GM23248 (cell line): ENCODE measurements around the gene TMUB1. TPM values are rescaled to one million over a fixed set of nuclear protein-coding genes. Genes with fewer than 3 reads are reported as not detected.

ENCODE experiments used
- DNase-seq: peaks from one replicate; pipeline ENCODE4 v3.0.0-alpha.2; 2015
- H2AFZ ChIP-seq: fragments of 200-600 bp; sonication (generic); 2 replicates; pipeline ENCODE4 v1.6.1; 2016; ENCODE audit warnings: antibody characterized with exemption
- H3F3A ChIP-seq: fragments of 200-600 bp; sonication (generic); 2 replicates; pipeline ENCODE4 v1.6.1; 2016; ENCODE audit warnings: mild to moderate bottlenecking, antibody characterized with exemption, mixed run types; ENCODE audit not compliant: insufficient read depth
- H3K27ac ChIP-seq: fragments of 200-600 bp; sonication (generic); 2 replicates; pipeline ENCODE4 v1.5.1; 2016; ENCODE audit warnings: mild to moderate bottlenecking
- H3K27me3 ChIP-seq: fragments of 200-600 bp; sonication (generic); replicated peaks from 2 replicates; pipeline ENCODE4 v1.6.1; 2016; ENCODE audit warnings: mild to moderate bottlenecking; ENCODE audit not compliant: insufficient read depth
- H3K36me3 ChIP-seq: fragments of 200-600 bp; sonication (generic); 2 replicates; pipeline ENCODE4 v1.6.1; 2016; ENCODE audit warnings: low read depth, mild to moderate bottlenecking
- H3K4me1 ChIP-seq: fragments of 200-600 bp; sonication (generic); 2 replicates; pipeline ENCODE4 v1.6.1; 2016; ENCODE audit warnings: mild to moderate bottlenecking; ENCODE audit not compliant: insufficient read depth
- H3K4me2 ChIP-seq: fragments of 200-600 bp; sonication (generic); one replicate; pipeline ENCODE4 v1.6.1; 2016; ENCODE audit warnings: mild to moderate bottlenecking; ENCODE audit not compliant: unreplicated experiment
- H3K4me3 ChIP-seq: fragments of 200-600 bp; sonication (generic); 2 replicates; pipeline ENCODE4 v1.5.1; 2016; ENCODE audit warnings: mild to moderate bottlenecking
- H3K79me2 ChIP-seq: fragments of 200-600 bp; sonication (generic); 2 replicates; pipeline ENCODE4 v1.6.1; 2016; ENCODE audit warnings: mild to moderate bottlenecking; ENCODE audit not compliant: insufficient read depth
- H3K9ac ChIP-seq: fragments of 200-600 bp; sonication (generic); 2 replicates; pipeline ENCODE4 v1.6.1; 2016; ENCODE audit warnings: mild to moderate bottlenecking
- H3K9me2 ChIP-seq: fragments of 200-600 bp; sonication (generic); 2 replicates; pipeline ENCODE4 v1.6.1; 2016; ENCODE audit warnings: mixed run types, mild to moderate bottlenecking, moderate library complexity; ENCODE audit not compliant: insufficient read depth
- H3K9me3 ChIP-seq: fragments of 200-600 bp; sonication (generic); one replicate; pipeline ENCODE4 v1.6.1; 2017; ENCODE audit warnings: low read depth
- H4K20me1 ChIP-seq: fragments of 200-600 bp; sonication (generic); 2 replicates; pipeline ENCODE4 v1.6.0; 2016; ENCODE audit not compliant: insufficient read depth
- EZH2 ChIP-seq: fragments of 200-600 bp; sonication (generic); IDR thresholded peaks from 2 replicates; pipeline ENCODE4 v1.6.1; 2018; ENCODE audit warnings: antibody characterized with exemption, mild to moderate bottlenecking; ENCODE audit not compliant: insufficient read depth, poor library complexity, severe bottlenecking
- EZH2phosphoT487 ChIP-seq: fragments of 200-600 bp; sonication (generic); IDR thresholded peaks from 2 replicates; pipeline ENCODE4 v1.6.1; 2018; ENCODE audit warnings: antibody characterized with exemption, moderate library complexity, mild to moderate bottlenecking, low read depth; ENCODE audit not compliant: insufficient read depth
- WGBS, 2 experiments: methylation state at CpG; one replicate each; pipeline ENCODE4 v1.1.6; 2015 to 2017; ENCODE audit warnings: low lambda C conversion rate in 2 of 2, low coverage in 1 of 2; ENCODE audit errors: missing lambda C conversion rate in 2 of 2; 5-methylcytosine and 5-hydroxymethylcytosine counted together
- in situ Hi-C: fragments of 300-500 bp; cut with MboI; formaldehyde crosslinking; loops from 2 replicates; pipeline ENCODE4 v1.15.0; 2020
- polyA plus RNA-seq: library from polyadenylated mRNA; unstranded; fragments of >200 nt; fragmentation: Nextera tagmentation; extraction: Ambion mirVana; gene quantifications from 2 replicates; pipeline ENCODE4 v1.2.1, GENCODE V29; 2016
- total RNA-seq: library from RNA; depleted of rRNA; stranded (reverse); fragments of >200 nt; shearing (Covaris generic); gene quantifications from 2 replicates; pipeline ENCODE4 v1.2.3, GENCODE V29; 2014

The TMUB1 gene
- total and polyA plus RNA-seq, 2 experiments from 2014 or later = 19.9 to 33.6 TPM

DNA sequence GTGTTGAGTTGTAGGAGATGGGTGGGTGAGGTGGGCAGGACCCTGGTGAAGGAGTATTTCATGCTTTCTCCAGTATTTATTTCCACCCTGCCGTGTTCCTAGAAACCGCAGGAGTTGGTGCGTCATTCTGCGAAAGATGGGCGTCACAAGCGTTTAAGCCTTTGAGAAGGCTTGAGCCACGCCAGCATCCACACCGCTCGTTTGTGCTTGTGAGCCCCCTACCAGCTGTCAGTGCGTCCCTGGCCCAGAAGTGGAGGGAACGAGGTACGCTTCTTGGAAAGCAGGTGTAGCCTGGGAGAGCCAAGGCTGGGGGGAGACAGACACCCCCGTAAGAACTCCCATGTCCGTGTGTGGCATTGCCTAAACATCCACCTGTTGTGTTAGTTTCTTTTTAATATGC is 8.7 kb upstream of the TMUB1 start:
- Histone ChIP-seq H4K20me1 (peaks cover 8% of the 10 kb centered on the region), H3F3A (peaks cover 40% of the 10 kb centered on the region), H3K27me3 (no peaks in the 10 kb centered on the region), H3K4me1 (peaks cover 23% of the 10 kb centered on the region), H3K79me2 (peaks cover 99% of the 10 kb centered on the region), H3K4me3 (no peak overlapping the region), H3K36me3 (no peaks in the 10 kb centered on the region), H3K9me3 (no peaks in the 10 kb centered on the region), H2AFZ (no peak overlapping the region), H3K9me2 (no peaks in the 10 kb centered on the region), H3K27ac (no peak overlapping the region), H3K4me2 (no peak overlapping the region), H3K9ac (no peak overlapping the region)
- no peak for DNase-seq
- TF ChIP-seq EZH2phosphoT487 (no peak), EZH2 (no peak)
- 94 to 95% methylated on average over 14 of the region's 14 CpGs for WGBS, 2 experiments
- in situ Hi-C loops = no loop called here

DNA sequence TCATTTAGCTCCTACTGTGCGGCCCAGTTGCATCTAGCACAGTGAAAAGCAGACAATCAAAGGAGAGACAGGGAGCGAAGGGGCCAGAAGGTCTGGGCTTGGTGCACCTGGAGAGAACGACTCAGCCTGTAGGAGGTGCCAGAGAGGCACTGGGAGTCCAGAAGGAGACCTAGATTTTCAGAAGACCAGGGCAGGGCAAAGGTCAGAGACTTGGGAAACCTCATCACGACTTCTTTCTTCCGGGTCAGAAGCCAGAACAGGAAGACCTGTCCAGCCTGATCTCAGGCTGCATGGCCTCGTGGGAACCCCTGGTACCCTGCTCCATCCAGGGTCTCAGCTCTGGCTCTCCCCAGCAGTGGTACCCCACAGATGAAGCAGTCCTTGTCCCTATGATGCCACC is 8.1 kb upstream of the TMUB1 start:
- Histone ChIP-seq H3K4me3 (no peak overlapping the region), H3K9ac (no peak overlapping the region)
- 57 to 61% methylated on average over 6 of the region's 6 CpGs for WGBS, 2 experiments

DNA sequence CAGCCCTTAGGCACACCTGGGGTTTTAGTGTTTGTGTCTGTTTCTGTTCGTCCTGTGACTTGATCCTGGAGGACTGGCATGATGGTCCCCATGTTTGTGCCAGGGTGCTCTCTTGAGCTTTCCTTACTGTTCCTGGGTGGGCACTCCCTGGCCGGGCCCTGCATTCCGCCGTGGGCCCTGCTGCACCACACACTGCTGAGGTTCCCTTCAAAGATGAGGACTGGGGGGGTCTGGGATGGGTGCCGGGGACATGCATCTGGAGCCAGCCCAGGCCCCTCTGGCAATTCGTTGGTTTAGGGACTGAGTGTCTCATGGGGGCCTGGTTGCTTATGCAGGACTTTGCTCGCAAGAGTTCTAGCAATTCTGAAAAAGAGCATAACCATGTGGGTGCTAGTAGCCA is 7.7 kb upstream of the TMUB1 start:
- no peak overlapping the region for H3K9ac ChIP-seq
- H3K36me3 ChIP-seq = no peaks in the 10 kb centered on the region
- no peak for TF ChIP-seq EZH2phosphoT487
- no peak for TF ChIP-seq EZH2
- no peaks in the 10 kb centered on the region for H3K27me3 ChIP-seq
- in situ Hi-C loops = no loop called here
- no peaks in the 10 kb centered on the region for H3K9me2 ChIP-seq
- H3K79me2 ChIP-seq = peaks cover 91% of the 10 kb centered on the region
- H3F3A ChIP-seq = peaks cover 39% of the 10 kb centered on the region
- H3K9me3 ChIP-seq = no peaks in the 10 kb centered on the region
- no peak overlapping the region for H3K4me3 ChIP-seq
- no peak for DNase-seq
- no peak overlapping the region for H3K4me2 ChIP-seq
- peaks cover 7% of the 10 kb centered on the region for H4K20me1 ChIP-seq
- H3K4me1 ChIP-seq = peaks cover 23% of the 10 kb centered on the region
- 79 to 94% methylated on average over 7 of the region's 7 CpGs for WGBS, 2 experiments
- H2AFZ ChIP-seq = no peak overlapping the region
- no peak overlapping the region for H3K27ac ChIP-seq

More for the DNA sequence above, 8.1 kb upstream of the TMUB1 start:
- H3F3A ChIP-seq = peaks cover 40% of the 10 kb centered on the region
- H3K4me2 ChIP-seq = no peak overlapping the region
- DNase-seq = peak; percentile 42
- peaks cover 95% of the 10 kb centered on the region for H3K79me2 ChIP-seq
- no peaks in the 10 kb centered on the region for H3K27me3 ChIP-seq
- in situ Hi-C loops = no loop called here
- no peak overlapping the region for H2AFZ ChIP-seq
- peaks cover 23% of the 10 kb centered on the region for H3K4me1 ChIP-seq
- no peaks in the 10 kb centered on the region for H3K36me3 ChIP-seq
- no peaks in the 10 kb centered on the region for H3K9me2 ChIP-seq
- no peaks in the 10 kb centered on the region for H3K9me3 ChIP-seq
- H3K27ac ChIP-seq = no peak overlapping the region
- H4K20me1 ChIP-seq = peaks cover 8% of the 10 kb centered on the region
- no peak for TF ChIP-seq EZH2
- no peak for TF ChIP-seq EZH2phosphoT487

DNA sequence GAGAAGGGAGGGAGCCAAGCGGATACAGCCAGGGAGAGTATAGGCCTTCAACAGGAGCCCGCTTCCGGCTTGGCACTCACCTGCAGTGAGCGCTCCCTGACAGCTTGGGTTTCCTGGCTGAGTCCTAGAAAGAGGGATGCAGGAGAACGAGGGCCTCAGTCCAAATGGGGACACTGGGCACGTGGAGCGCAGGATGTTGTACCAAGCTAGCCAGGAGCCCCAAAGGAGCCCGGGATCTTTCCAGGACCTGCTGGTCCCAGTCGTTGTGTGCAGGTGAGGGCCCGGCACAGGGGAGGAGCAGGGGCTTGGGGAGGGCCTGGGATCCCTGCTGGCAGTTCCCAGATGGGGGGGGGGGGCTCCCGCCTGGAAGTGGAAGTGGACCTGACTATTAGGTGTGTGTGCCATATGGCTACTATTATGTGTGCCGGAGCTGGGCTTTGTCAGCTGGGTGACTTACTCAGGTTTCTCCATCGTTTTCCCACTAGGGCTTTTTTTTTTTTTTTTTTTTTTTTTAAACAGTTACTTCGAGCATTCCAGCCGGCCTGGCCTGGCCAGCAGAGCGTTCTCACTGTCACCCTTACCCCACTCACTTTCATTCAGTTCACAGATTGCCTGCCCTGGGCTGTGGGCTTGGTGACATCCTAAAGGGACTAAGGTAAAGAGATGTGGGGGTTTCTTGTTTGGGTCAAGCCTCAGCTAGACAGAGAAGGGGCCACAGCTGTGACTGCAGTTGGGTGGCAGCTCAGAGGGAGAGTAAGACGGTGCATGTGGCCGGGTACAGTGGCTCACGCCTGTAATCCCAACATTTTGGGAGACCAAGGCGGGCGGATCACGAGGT is 6.8 kb upstream of the TMUB1 start:
- H3K9ac ChIP-seq = peak overlapping the region; percentile 92
- peaks cover 82% of the 10 kb centered on the region for H3K79me2 ChIP-seq
- TF ChIP-seq EZH2phosphoT487 = no peak
- TF ChIP-seq EZH2 = no peak
- 71 to 73% methylated on average over 22 of the region's 22 CpGs for WGBS, 2 experiments
- H3F3A ChIP-seq = peaks cover 39% of the 10 kb centered on the region
- H3K27me3 ChIP-seq = no peaks in the 10 kb centered on the region
- no peak overlapping the region; the same call in 1 of the 2 replicates for H3K4me3 ChIP-seq
- peak overlapping the region; percentile 94 for H3K4me2 ChIP-seq
- no peak overlapping the region for H2AFZ ChIP-seq
- in situ Hi-C loops = no loop called here
- no peaks in the 10 kb centered on the region for H3K9me3 ChIP-seq
- no peaks in the 10 kb centered on the region for H3K9me2 ChIP-seq
- no peaks in the 10 kb centered on the region; the same call in 1 of the 2 replicates for H4K20me1 ChIP-seq
- peak overlapping the region; percentile 95 for H3K27ac ChIP-seq
- peak; percentile 57 for DNase-seq
- H3K36me3 ChIP-seq = no peaks in the 10 kb centered on the region
- H3K4me1 ChIP-seq = peaks cover 23% of the 10 kb centered on the region
